ENCODE measurements around the gene LRSAM1. TPM values are rescaled to one million over a fixed set of nuclear protein-coding genes. Genes with fewer than 3 reads are reported as not detected.

The LRSAM1 gene
- polyA plus RNA-seq, 2 donors = 10.7 to 17.5 TPM

DNA sequence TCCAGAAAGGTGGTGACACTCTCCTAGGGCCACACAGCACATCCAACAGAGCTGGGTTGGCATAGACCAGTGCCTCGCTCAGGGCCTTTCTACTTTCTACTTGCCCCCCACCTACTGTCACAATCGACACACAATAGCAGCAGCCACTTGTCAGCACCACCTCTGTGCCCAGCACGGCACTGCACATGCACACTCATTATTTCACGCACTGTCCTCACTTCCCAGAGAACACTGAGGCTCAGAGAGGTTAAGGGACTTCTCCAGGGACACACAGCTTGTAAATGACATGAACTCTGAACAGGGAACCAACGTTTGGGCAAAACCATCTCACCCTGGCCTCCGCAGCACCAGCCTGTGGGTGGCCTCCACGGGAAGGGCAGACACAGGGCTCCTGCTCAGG is 89.9 kb downstream of the LRSAM1 start:
- Histone ChIP-seq H3K36me3 (ENCODE audit: control insufficient read depth in 2 of 2, insufficient read depth in 2 of 2, low read length in 1 of 2) (peaks cover 0 to 18% of the 10 kb centered on the region in 2 donors), H3K27ac (ENCODE audit: low read depth in 2 of 2, low read length in 1 of 2) (peak overlapping the region; percentile 80 to 98), H3K9me3 (ENCODE audit: control insufficient read depth in 2 of 2, insufficient read depth in 1 of 2, low read depth in 1 of 2, low read length in 1 of 2) (no peaks in the 10 kb centered on the region)

DNA sequence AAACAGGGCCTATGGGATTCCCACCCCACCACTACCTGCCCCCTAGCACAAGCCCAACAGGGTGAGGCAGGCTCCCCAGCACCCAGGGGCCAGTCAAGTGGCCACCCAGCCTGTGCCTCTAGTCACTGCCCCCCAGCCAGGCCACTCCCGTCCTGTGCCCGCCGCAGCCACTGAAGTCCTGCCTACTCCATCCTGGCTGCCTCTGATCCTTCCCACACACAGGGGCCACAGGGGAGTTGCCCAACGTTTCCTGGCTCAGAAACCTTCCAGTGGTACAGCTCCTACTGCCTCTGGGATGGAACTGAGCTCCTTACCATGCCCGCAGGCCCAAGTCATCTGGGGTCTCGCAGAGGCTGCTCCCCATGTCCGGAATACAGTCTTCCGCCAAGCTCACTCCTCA is 90.6 kb downstream of the LRSAM1 start:
- Histone ChIP-seq H3K27me3 (ENCODE audit: control insufficient read depth in 1 of 2, insufficient read depth in 2 of 2, low read length in 2 of 2) (no peaks in the 10 kb centered on the region), H3K4me3 (ENCODE audit: low read depth in 1 of 2, low read length in 2 of 2) (peak overlapping the region; percentile 8 to 10), H3K4me1 (ENCODE audit: control insufficient read depth in 2 of 2, insufficient read depth in 2 of 2, low read length in 1 of 2) (peaks cover 21 to 76% of the 10 kb centered on the region in 2 donors), H3K27ac (ENCODE audit: low read depth in 2 of 2, low read length in 1 of 2) (peak overlapping the region; percentile 80 to 98), H3K36me3 (ENCODE audit: control insufficient read depth in 2 of 2, insufficient read depth in 2 of 2, low read length in 1 of 2) (peaks cover 0 to 16% of the 10 kb centered on the region in 2 donors), H3K9me3 (ENCODE audit: control insufficient read depth in 2 of 2, insufficient read depth in 1 of 2, low read depth in 1 of 2, low read length in 1 of 2) (no peaks in the 10 kb centered on the region)
- 58 to 62% methylated on average over 8 of the region's 8 CpGs for WGBS, 2 donors

More for the DNA sequence above, 89.9 kb downstream of the LRSAM1 start:
- Histone ChIP-seq H3K4me3 (ENCODE audit: low read depth in 1 of 2, low read length in 2 of 2) (no peak overlapping the region), H3K4me1 (ENCODE audit: control insufficient read depth in 2 of 2, insufficient read depth in 2 of 2, low read length in 1 of 2) (peaks cover 24 to 76% of the 10 kb centered on the region in 2 donors), H3K27me3 (ENCODE audit: control insufficient read depth in 1 of 2, insufficient read depth in 2 of 2, low read length in 2 of 2) (no peaks in the 10 kb centered on the region)
- 64 to 69% methylated on average over 7 of the region's 7 CpGs for WGBS, 2 donors

DNA sequence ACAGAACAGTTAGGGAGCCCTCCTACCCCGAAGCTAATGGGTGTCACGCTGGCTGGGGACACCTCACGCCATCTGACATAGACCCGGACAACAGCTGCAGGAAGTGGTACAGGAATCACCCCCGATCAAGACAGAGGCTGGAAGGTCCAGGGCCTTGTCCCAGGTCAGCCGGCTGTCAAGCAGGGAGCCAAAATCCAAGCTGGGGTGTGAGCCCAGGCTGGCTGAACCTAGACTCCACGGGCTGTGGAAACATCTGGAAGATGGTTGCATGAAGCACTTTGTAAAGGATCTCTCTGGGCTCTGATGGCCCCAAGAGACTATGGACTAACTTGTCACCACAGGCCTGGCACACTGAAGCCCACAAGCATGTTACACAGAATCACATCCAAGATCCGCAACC is 91.9 kb downstream of the LRSAM1 start:
- peaks cover 0 to 21% of the 10 kb centered on the region in 2 donors for H3K36me3 ChIP-seq (ENCODE audit: control insufficient read depth in 2 of 2, insufficient read depth in 2 of 2, low read length in 1 of 2)
- no peaks in the 10 kb centered on the region for H3K9me3 ChIP-seq (ENCODE audit: control insufficient read depth in 2 of 2, insufficient read depth in 1 of 2, low read depth in 1 of 2, low read length in 1 of 2)
- H3K4me3 ChIP-seq (ENCODE audit: low read depth in 1 of 2, low read length in 2 of 2) = peak overlapping the region in 1 of 2 donors; percentile 24
- H3K4me1 ChIP-seq (ENCODE audit: control insufficient read depth in 2 of 2, insufficient read depth in 2 of 2, low read length in 1 of 2) = peaks cover 19 to 68% of the 10 kb centered on the region in 2 donors
- peak overlapping the region; percentile 62 to 76 for H3K27ac ChIP-seq (ENCODE audit: low read depth in 2 of 2, low read length in 1 of 2)
- H3K27me3 ChIP-seq (ENCODE audit: control insufficient read depth in 1 of 2, insufficient read depth in 2 of 2, low read length in 2 of 2) = no peaks in the 10 kb centered on the region
- WGBS, 2 donors = 51 to 55% methylated on average over 8 of the region's 8 CpGs

DNA sequence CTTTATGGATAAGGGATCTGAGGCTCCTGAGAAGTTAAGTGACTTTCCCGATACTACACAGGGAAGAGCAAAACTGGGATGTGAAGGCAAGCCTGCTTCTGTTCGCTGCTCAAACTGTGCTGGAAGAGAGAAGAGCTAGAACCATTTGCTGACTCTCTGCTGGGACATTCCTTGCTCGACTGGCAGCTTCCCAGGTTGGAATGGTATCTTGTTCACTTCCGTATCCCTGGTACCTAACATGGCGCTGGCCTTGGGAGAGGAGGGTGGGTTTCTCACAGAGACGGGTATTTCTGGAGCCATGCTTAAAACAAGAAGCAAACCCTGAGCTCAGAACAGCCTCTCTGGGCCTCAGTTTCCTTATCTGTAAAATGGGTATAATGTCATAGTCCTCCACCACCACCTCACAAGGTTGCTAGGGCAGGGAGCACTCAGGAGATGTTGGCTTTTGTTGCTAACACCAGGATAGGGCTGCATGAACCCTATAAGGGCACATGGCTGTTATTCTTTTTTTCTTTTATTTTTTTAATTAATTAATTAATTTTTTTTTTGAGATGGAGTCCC is 92.7 kb downstream of the LRSAM1 start:
- Histone ChIP-seq H3K36me3 (ENCODE audit: control insufficient read depth in 2 of 2, insufficient read depth in 2 of 2, low read length in 1 of 2) (peaks cover under 1 to 24% of the 10 kb centered on the region in 2 donors), H3K27ac (ENCODE audit: low read depth in 2 of 2, low read length in 1 of 2) (peak overlapping the region; percentile 62 to 76), H3K4me1 (ENCODE audit: control insufficient read depth in 2 of 2, insufficient read depth in 2 of 2, low read length in 1 of 2) (peaks cover 19 to 70% of the 10 kb centered on the region in 2 donors), H3K9me3 (ENCODE audit: control insufficient read depth in 2 of 2, insufficient read depth in 1 of 2, low read depth in 1 of 2, low read length in 1 of 2) (no peaks in the 10 kb centered on the region), H3K4me3 (ENCODE audit: low read depth in 1 of 2, low read length in 2 of 2) (no peak overlapping the region), H3K27me3 (ENCODE audit: control insufficient read depth in 1 of 2, insufficient read depth in 2 of 2, low read length in 2 of 2) (no peaks in the 10 kb centered on the region)
- WGBS, 2 donors = 73 to 75% methylated on average over 6 of the region's 6 CpGs

DNA sequence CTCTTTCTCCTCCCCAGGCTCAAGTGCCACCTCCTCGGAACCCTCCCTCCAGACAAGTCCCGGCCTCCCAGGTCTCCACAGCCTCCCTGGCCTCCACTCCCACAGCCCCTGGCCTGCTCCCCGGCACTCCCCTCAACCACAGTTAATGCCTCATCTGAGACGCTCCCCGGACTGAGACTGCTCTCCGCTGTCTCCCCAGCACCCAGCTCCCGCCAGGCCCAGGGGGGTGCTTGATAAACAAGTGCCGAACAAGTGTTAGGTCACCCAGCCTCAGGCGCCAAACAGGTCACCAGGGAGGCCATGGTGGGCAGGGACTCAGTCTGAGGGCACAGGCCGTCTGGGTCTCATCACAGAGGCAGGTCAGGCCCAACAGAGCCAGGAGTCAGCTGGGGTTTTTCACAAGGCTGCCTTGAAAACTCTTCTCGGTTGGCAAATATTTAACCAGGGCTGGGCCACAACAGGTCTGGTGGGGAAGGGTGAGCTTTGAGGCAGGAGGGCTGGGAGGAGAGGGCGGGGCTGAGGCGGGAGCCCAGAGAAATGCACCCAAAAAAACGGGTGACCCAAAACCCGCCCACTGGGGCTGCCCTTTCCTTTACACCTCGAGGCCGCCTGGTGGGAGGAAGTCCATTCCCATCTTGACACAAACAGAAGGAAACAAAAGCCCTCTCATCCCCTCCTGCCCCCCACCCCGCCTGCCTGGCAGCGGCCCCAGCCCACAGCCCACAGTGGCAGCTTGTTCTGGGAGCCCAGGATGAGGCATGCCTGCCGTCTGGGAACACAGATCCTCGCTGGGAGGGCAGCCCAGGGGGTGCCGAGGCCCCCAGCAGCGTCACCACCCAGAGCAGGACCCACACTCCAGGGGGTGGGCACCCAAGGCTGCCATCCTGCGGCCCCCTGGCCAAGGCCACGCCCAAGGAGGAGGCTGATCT is 94.2 kb downstream of the LRSAM1 start:
- no peaks in the 10 kb centered on the region for H3K9me3 ChIP-seq (ENCODE audit: control insufficient read depth in 2 of 2, insufficient read depth in 1 of 2, low read depth in 1 of 2, low read length in 1 of 2)
- peaks cover 15 to 67% of the 10 kb centered on the region in 2 donors for H3K4me1 ChIP-seq (ENCODE audit: control insufficient read depth in 2 of 2, insufficient read depth in 2 of 2, low read length in 1 of 2)
- H3K36me3 ChIP-seq (ENCODE audit: control insufficient read depth in 2 of 2, insufficient read depth in 2 of 2, low read length in 1 of 2) = peaks cover 2 to 36% of the 10 kb centered on the region in 2 donors
- WGBS, 2 donors = 20 to 26% methylated on average over 25 of the region's 25 CpGs
- H3K4me3 ChIP-seq (ENCODE audit: low read depth in 1 of 2, low read length in 2 of 2) = peak overlapping the region; percentile 11 to 35
- H3K27ac ChIP-seq (ENCODE audit: low read depth in 2 of 2, low read length in 1 of 2) = peak overlapping the region; percentile 96
- H3K27me3 ChIP-seq (ENCODE audit: control insufficient read depth in 1 of 2, insufficient read depth in 2 of 2, low read length in 2 of 2) = no peaks in the 10 kb centered on the region

DNA sequence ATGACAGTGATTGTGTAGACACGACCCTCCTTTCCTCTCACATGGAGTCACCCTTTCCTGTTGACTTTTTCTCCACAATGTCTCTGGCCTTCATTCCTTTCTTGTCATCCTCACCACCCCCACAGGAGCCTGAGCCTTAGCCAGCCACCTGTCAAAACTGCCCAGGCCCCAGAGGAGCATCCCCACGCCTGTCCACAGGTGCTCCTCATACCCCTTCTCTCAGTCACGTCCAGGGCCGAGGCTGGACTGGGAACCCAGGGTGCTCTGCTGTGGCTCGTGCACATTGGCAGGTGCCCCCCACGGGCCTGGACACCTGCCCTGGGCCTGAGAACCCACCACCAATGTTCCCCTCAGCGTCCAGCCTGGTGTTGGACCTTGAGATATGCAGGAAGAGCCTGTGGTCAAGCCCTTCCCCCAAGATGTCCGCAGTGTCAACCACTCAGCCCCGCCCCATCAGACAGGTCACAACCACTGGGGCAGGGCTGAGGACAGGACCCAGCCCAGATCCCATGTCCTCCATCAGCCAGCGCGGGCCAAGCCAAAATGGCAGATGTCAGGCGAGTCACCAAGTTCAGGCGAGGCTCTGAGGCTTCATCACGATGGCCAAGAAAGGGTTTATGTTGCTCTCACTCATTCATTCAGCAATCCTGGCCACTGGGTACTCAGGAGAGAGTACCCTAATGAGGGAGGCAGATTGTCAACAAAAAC is 95.0 kb downstream of the LRSAM1 start:
- no peaks in the 10 kb centered on the region for H3K9me3 ChIP-seq (ENCODE audit: control insufficient read depth in 2 of 2, insufficient read depth in 1 of 2, low read depth in 1 of 2, low read length in 1 of 2)
- H3K4me1 ChIP-seq (ENCODE audit: control insufficient read depth in 2 of 2, insufficient read depth in 2 of 2, low read length in 1 of 2) = peaks cover 15 to 67% of the 10 kb centered on the region in 2 donors
- peaks cover 2 to 37% of the 10 kb centered on the region in 2 donors for H3K36me3 ChIP-seq (ENCODE audit: control insufficient read depth in 2 of 2, insufficient read depth in 2 of 2, low read length in 1 of 2)
- 64 to 66% methylated on average over 14 of the region's 14 CpGs for WGBS, 2 donors
- H3K27ac ChIP-seq (ENCODE audit: low read depth in 2 of 2, low read length in 1 of 2) = peak overlapping the region; percentile 96
- peak overlapping the region in 1 of 2 donors; percentile 35 for H3K4me3 ChIP-seq (ENCODE audit: low read depth in 1 of 2, low read length in 2 of 2)
- H3K27me3 ChIP-seq (ENCODE audit: control insufficient read depth in 1 of 2, insufficient read depth in 2 of 2, low read length in 2 of 2) = no peaks in the 10 kb centered on the region

DNA sequence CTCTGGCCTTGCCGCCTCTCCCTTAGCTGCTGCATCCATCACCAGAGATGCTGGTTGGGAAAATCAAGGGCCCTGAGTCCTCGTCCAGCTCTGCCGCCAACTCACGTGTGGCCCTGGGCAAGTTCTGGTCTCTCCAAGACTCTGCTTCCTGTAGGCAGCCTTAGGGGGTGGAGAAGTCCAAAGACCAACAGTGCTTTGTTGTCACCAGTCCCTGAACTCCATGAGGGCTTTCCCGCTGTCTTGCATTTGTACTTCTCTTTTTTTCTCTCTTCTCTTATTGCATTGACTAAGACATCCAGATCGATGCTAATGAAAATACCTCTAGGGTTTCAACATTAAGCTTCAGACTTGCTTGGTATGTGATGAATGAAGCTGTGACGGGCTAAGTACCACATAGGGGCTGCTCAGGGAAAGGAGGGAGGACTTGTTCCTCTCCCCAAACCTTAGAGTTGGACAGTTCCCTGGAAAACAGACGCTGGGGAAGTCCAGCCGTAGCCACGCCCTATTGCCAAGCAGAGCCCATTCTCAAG is 97.1 kb downstream of the LRSAM1 start:
- 68 to 72% methylated on average over 10 of the region's 10 CpGs for WGBS, 2 donors
- no peak overlapping the region for H3K4me3 ChIP-seq (ENCODE audit: low read depth in 1 of 2, low read length in 2 of 2)
- peaks cover 5 to 39% of the 10 kb centered on the region in 2 donors for H3K36me3 ChIP-seq (ENCODE audit: control insufficient read depth in 2 of 2, insufficient read depth in 2 of 2, low read length in 1 of 2)
- peak overlapping the region in 1 of 2 donors; percentile 24 for H3K27ac ChIP-seq (ENCODE audit: low read depth in 2 of 2, low read length in 1 of 2)
- H3K4me1 ChIP-seq (ENCODE audit: control insufficient read depth in 2 of 2, insufficient read depth in 2 of 2, low read length in 1 of 2) = peaks cover 12 to 52% of the 10 kb centered on the region in 2 donors
- H3K9me3 ChIP-seq (ENCODE audit: control insufficient read depth in 2 of 2, insufficient read depth in 1 of 2, low read depth in 1 of 2, low read length in 1 of 2) = no peaks in the 10 kb centered on the region
- H3K27me3 ChIP-seq (ENCODE audit: control insufficient read depth in 1 of 2, insufficient read depth in 2 of 2, low read length in 2 of 2) = no peaks in the 10 kb centered on the region

DNA sequence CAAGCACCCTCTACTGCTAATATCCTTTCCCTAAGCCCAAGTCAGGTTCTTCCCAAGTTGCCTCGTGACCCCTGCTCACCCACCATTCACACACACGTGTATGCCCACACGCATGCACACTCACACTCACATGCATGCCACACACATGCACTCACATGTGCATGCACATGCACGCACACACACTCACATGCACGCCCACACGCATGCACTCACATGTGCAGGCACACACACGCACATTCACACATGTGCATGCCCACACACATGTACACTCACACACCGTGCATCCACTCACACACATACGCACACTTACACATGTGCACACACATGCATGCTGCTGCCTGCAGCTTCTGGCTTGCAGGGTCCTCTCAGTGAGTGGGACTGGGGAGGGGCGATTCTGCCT is 97.9 kb downstream of the LRSAM1 start:
- peaks cover 5 to 38% of the 10 kb centered on the region in 2 donors for H3K36me3 ChIP-seq (ENCODE audit: control insufficient read depth in 2 of 2, insufficient read depth in 2 of 2, low read length in 1 of 2)
- H3K9me3 ChIP-seq (ENCODE audit: control insufficient read depth in 2 of 2, insufficient read depth in 1 of 2, low read depth in 1 of 2, low read length in 1 of 2) = no peaks in the 10 kb centered on the region
- H3K27me3 ChIP-seq (ENCODE audit: control insufficient read depth in 1 of 2, insufficient read depth in 2 of 2, low read length in 2 of 2) = no peaks in the 10 kb centered on the region
- peaks cover 12 to 53% of the 10 kb centered on the region in 2 donors for H3K4me1 ChIP-seq (ENCODE audit: control insufficient read depth in 2 of 2, insufficient read depth in 2 of 2, low read length in 1 of 2)
- no peak overlapping the region for H3K4me3 ChIP-seq (ENCODE audit: low read depth in 1 of 2, low read length in 2 of 2)
- peak overlapping the region in 1 of 2 donors; percentile 34 for H3K27ac ChIP-seq (ENCODE audit: low read depth in 2 of 2, low read length in 1 of 2)
- 82 to 87% methylated on average over 10 of the region's 10 CpGs for WGBS, 2 donors

DNA sequence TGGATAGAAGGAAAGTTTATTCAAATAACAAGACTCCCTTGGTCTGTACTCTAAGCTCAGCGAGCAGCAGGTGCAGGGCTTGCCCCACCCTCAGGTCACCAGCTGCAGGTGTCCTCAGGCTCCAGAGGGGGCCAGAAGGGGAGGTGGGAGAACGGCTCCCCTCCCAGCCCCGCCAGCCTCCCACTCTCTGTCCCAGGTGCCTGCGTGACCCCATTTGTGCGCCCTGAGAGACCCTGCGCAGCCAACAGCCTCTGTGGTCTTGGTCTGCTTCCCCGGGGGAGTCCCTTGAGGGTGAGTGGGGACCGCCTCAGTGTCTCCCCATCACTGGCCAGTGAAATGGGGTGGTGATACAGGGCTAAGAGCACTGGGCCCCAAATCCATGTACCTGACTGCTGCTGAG is 98.4 kb downstream of the LRSAM1 start:
- Histone ChIP-seq H3K27me3 (ENCODE audit: control insufficient read depth in 1 of 2, insufficient read depth in 2 of 2, low read length in 2 of 2) (no peaks in the 10 kb centered on the region), H3K36me3 (ENCODE audit: control insufficient read depth in 2 of 2, insufficient read depth in 2 of 2, low read length in 1 of 2) (peaks cover 5 to 38% of the 10 kb centered on the region in 2 donors), H3K27ac (ENCODE audit: low read depth in 2 of 2, low read length in 1 of 2) (peak overlapping the region; percentile 14 to 48), H3K4me3 (ENCODE audit: low read depth in 1 of 2, low read length in 2 of 2) (no peak overlapping the region), H3K4me1 (ENCODE audit: control insufficient read depth in 2 of 2, insufficient read depth in 2 of 2, low read length in 1 of 2) (peaks cover 12 to 51% of the 10 kb centered on the region in 2 donors), H3K9me3 (ENCODE audit: control insufficient read depth in 2 of 2, insufficient read depth in 1 of 2, low read depth in 1 of 2, low read length in 1 of 2) (no peaks in the 10 kb centered on the region)
- 73 to 88% methylated on average over 8 of the region's 8 CpGs for WGBS, 2 donors
